CD4-positive, alpha-beta T cell treated with Interleukin-15 for 4 hours (primary cell): ENCODE measurements around the gene EFCAB5.
"Not testable (repeated sequence)": the region's sequence is repeated elsewhere in the genome, so short reads cannot be mapped to it uniquely, and the experiment has no call there.

ENCODE experiments used
- DNase-seq: peaks from one replicate; pipeline ENCODE4 v3.0.0-alpha.2; 2020; ENCODE audit warnings: low spot score

EFCAB5 gene

GRCh38 chr17:29935909-29936308 lies 5.5 kb upstream of the EFCAB5 start:
- not testable (repeated sequence) for DNase-seq

- no peak for DNase-seq
These were observed 4.7 kb upstream of the EFCAB5 start for GRCh38 chr17:29936724-29937123.

GRCh38 chr17:29945281-29945680 lies 3.8 kb downstream of the EFCAB5 start:
- no peak for DNase-seq

- no peak for DNase-seq
These were observed 7.2 kb downstream of the EFCAB5 start for GRCh38 chr17:29948448-29949215.

- DNase-seq = no peak
These were observed 8.3 kb downstream of the EFCAB5 start for GRCh38 chr17:29949696-29950095.

GRCh38 chr17:29954405-29954804 lies 13.0 kb downstream of the EFCAB5 start:
- no peak for DNase-seq

GRCh38 chr17:29956225-29956624 lies 14.8 kb downstream of the EFCAB5 start:
- DNase-seq = no peak

GRCh38 chr17:29957488-29957887 lies 16.1 kb downstream of the EFCAB5 start:
- not testable (repeated sequence) for DNase-seq

- DNase-seq = no peak
These were observed 17.7 kb downstream of the EFCAB5 start for GRCh38 chr17:29958947-29959657.

GRCh38 chr17:29959658-29960337 lies 18.4 kb downstream of the EFCAB5 start:
- DNase-seq = no peak

- no peak for DNase-seq
These were observed 21.2 kb downstream of the EFCAB5 start for GRCh38 chr17:29962656-29963055.

GRCh38 chr17:29968271-29968670 lies 26.8 kb downstream of the EFCAB5 start:
- DNase-seq = no peak

- DNase-seq = no peak
These were observed 30.8 kb downstream of the EFCAB5 start for GRCh38 chr17:29972277-29972676.

GRCh38 chr17:29973005-29973404 lies 31.6 kb downstream of the EFCAB5 start:
- no peak for DNase-seq

- no peak for DNase-seq
These were observed 36.4 kb downstream of the EFCAB5 start for GRCh38 chr17:29977836-29978235.

GRCh38 chr17:29980261-29980660 lies 38.8 kb downstream of the EFCAB5 start:
- DNase-seq = no peak

GRCh38 chr17:29982991-29983653 lies 41.7 kb downstream of the EFCAB5 start:
- no peak for DNase-seq

- DNase-seq = no peak
These were observed 55.0 kb downstream of the EFCAB5 start for GRCh38 chr17:29996458-29996857.

GRCh38 chr17:30000001-30000754 lies 58.7 kb downstream of the EFCAB5 start:
- no peak for DNase-seq

- DNase-seq = no peak
These were observed 59.4 kb downstream of the EFCAB5 start for GRCh38 chr17:30000755-30001257.

- no peak for DNase-seq
These were observed 60.7 kb downstream of the EFCAB5 start for GRCh38 chr17:30002088-30002487.
